Suprapubic skin (tissue), 4 donors: ENCODE results near the gene GTSE1.

Source experiments
- POLR2A ChIP-seq, 2 donors: fragments of 450-650 bp; IDR thresholded peaks; one replicate each; pipeline ENCODE4 v1.6.1; 2017; ENCODE audit warnings: antibody characterized with exemption in 2 of 2, mild to moderate bottlenecking in 2 of 2, moderate library complexity in 2 of 2
- POLR2AphosphoS5 ChIP-seq, 3 donors: sonication (generic); formaldehyde crosslinking; IDR thresholded peaks; one replicate each; pipeline ENCODE4 v1.6.1; 2017; ENCODE audit warnings: antibody characterized with exemption in 3 of 3
- TF ChIP-seq, protein P1 (sequence below), 2 donors: fragments of 200-600 bp in 1 of 2; fragments of 450-650 bp in 1 of 2; sonication (generic) in 1 of 2; IDR thresholded peaks; one replicate each; pipeline ENCODE4 v1.5.1; 2016 to 2019; ENCODE audit warnings: antibody characterized with exemption in 2 of 2, mild to moderate bottlenecking in 1 of 2, moderate library complexity in 1 of 2

DNA sequence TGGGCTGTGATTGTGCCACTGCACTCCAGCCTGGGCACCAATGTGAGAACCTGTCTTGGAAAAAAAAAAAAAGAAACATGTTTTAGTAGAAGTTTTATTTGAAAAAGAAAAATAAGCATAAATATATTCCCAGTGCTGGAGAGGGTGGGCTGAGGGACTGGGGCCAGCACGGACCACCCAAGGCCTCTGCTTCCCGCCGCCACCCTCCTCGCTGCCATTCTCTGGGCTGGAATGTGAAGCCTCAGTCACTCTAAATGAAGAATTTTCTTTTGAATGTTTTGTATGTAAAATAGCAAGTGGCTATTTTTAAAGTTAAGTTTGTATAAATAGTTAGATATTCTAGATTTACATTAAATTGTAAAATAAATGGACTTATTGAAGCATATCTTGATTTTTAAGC, 33.8 kb downstream of the GTSE1 start:
- TF ChIP-seq POLR2A (IDR thresholded peaks at IDR 0.05) (no peak), POLR2AphosphoS5 (IDR thresholded peaks at IDR 0.05) (no peak)
- TF ChIP-seq, protein P1, sequence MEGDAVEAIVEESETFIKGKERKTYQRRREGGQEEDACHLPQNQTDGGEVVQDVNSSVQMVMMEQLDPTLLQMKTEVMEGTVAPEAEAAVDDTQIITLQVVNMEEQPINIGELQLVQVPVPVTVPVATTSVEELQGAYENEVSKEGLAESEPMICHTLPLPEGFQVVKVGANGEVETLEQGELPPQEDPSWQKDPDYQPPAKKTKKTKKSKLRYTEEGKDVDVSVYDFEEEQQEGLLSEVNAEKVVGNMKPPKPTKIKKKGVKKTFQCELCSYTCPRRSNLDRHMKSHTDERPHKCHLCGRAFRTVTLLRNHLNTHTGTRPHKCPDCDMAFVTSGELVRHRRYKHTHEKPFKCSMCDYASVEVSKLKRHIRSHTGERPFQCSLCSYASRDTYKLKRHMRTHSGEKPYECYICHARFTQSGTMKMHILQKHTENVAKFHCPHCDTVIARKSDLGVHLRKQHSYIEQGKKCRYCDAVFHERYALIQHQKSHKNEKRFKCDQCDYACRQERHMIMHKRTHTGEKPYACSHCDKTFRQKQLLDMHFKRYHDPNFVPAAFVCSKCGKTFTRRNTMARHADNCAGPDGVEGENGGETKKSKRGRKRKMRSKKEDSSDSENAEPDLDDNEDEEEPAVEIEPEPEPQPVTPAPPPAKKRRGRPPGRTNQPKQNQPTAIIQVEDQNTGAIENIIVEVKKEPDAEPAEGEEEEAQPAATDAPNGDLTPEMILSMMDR (IDR thresholded peaks at IDR 0.05) = no peak
